Loucy (cell line): ENCODE data around the gene ADRM1.

Experiments
- EZH2phosphoT487 ChIP-seq: fragments of 200-600 bp; IDR thresholded peaks from 2 replicates; pipeline ENCODE4 v1.6.1; 2018; ENCODE audit warnings: antibody characterized with exemption, mild to moderate bottlenecking, moderate library complexity, borderline replicate concordance
- TF ChIP-seq, protein P1 (sequence below): fragments of 200-600 bp; sonication (generic); conservative IDR thresholded peaks from 2 replicates; pipeline ENCODE4 v1.5.1; 2014; ENCODE audit warnings: mild to moderate bottlenecking, antibody characterized with exemption, low read length

DNA sequence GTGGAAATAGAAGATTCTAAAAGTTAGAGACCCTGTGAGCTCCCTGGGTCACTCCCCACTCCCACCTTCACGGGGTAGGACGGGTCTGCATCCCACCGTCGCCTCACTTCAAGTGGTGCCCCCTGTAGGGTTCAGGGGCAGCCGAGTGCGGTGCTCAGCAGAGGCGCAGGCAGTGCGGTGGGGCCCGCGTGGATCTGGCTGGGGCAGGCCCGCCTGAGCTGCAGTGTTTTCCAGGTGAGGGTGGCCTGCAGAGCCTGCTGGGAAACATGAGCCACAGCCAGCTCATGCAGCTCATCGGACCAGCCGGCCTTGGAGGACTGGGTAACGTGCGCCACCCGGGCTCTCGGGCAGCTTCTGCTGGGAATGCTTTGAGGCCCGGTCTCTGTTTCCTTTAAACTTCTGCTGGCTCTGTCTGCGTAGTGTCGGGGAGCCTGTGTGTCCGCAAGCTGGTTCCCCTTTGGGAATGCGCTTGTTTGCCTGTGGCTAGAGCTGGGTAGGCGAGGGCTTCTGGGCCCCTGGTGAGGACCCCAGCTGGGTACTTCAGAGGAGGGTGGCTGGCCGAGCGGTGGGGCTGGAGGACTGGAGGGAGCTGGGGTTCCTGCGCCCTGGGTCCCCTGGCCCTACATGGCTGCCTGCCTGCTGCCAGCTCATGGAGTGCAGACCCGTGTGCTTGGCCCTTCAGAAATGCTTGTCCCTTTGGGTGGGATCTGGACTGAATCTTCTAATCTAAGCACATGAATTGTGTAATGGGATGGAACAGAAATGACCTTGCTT lies 3.8 kb downstream of the ADRM1 start:
- no peak for TF ChIP-seq EZH2phosphoT487
- TF ChIP-seq, protein P1, sequence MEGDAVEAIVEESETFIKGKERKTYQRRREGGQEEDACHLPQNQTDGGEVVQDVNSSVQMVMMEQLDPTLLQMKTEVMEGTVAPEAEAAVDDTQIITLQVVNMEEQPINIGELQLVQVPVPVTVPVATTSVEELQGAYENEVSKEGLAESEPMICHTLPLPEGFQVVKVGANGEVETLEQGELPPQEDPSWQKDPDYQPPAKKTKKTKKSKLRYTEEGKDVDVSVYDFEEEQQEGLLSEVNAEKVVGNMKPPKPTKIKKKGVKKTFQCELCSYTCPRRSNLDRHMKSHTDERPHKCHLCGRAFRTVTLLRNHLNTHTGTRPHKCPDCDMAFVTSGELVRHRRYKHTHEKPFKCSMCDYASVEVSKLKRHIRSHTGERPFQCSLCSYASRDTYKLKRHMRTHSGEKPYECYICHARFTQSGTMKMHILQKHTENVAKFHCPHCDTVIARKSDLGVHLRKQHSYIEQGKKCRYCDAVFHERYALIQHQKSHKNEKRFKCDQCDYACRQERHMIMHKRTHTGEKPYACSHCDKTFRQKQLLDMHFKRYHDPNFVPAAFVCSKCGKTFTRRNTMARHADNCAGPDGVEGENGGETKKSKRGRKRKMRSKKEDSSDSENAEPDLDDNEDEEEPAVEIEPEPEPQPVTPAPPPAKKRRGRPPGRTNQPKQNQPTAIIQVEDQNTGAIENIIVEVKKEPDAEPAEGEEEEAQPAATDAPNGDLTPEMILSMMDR = no peak
